ENCODE measurements around the gene AKAP6. TPM values are rescaled to one million over a fixed set of nuclear protein-coding genes. Genes with fewer than 3 reads are reported as not detected.

The AKAP6 gene
- total RNA-seq, 1 experiment from 2014 or later: 1.1 TPM

GRCh38 chr14:32453857-32454810 is 125.0 kb downstream of the AKAP6 start:
- no peak overlapping the region for H3K4me3 Mint-ChIP-seq
- Histone ChIP-seq H3K9me3 (ENCODE audit: control insufficient read depth, low read depth, low read length) (no peaks in the 10 kb centered on the region), H3K23me2 (ENCODE audit: insufficient read length, low read depth, low read length, poor library complexity, severe bottlenecking) (no peaks in the 10 kb centered on the region), H3K4me1 (ENCODE audit: insufficient read depth, low read length) (no peaks in the 10 kb centered on the region), H2BK5ac (ENCODE audit: insufficient read length, low read length) (no peak overlapping the region), H2BK120ac (ENCODE audit: low read depth, low read length, poor library complexity, severe bottlenecking) (no peak overlapping the region), H3K4ac (ENCODE audit: low read depth, low read length) (no peak overlapping the region), H2AFZ (ENCODE audit: low read length) (no peak overlapping the region), H4K91ac (ENCODE audit: insufficient read length, low read depth, low read length) (no peak overlapping the region), H3T11ph (ENCODE audit: low read length) (no peak overlapping the region), H2BK15ac (ENCODE audit: low read depth, low read length) (no peak overlapping the region), H3K56ac (ENCODE audit: insufficient read length, low read depth, low read length) (no peak overlapping the region), H2BK12ac (ENCODE audit: insufficient read length, low read depth, low read length) (no peak overlapping the region), H2BK20ac (ENCODE audit: low read depth, low read length, poor library complexity, severe bottlenecking) (no peak overlapping the region), H3K79me1 (ENCODE audit: insufficient read depth, low read depth, low read length, poor library complexity, severe bottlenecking) (no peaks in the 10 kb centered on the region), H3K27ac (ENCODE audit: insufficient read length, low read depth, low read length) (no peak overlapping the region), H4K5ac (ENCODE audit: insufficient read length, low read depth, low read length) (no peak overlapping the region), H2AK5ac (ENCODE audit: insufficient read length, low read length) (no peak overlapping the region), H3K79me2 (ENCODE audit: insufficient read depth, low read length) (no peaks in the 10 kb centered on the region), H3K4me2 (ENCODE audit: insufficient read depth, insufficient read length, low read length) (no peak overlapping the region), H4K20me1 (ENCODE audit: control insufficient read depth, insufficient read depth, insufficient read length) (no peaks in the 10 kb centered on the region), H4K8ac (replicated peaks; ENCODE audit: insufficient read length, low read depth, low read length) (no peak overlapping the region), H3K9ac (ENCODE audit: extremely low read depth, insufficient read length, low read length) (no peak overlapping the region), H3K14ac (ENCODE audit: insufficient read depth, low read length) (no peak overlapping the region), H3K18ac (ENCODE audit: insufficient read length, low read depth, low read length) (no peak overlapping the region), H3K23ac (ENCODE audit: insufficient read length, low read depth, low read length) (no peak overlapping the region), H3K27me3 (ENCODE audit: insufficient read depth, low read length) (no peaks in the 10 kb centered on the region)
- TF ChIP-seq CTCF (conservative IDR thresholded peaks at IDR 0.05): no peak
- H3K9me3 Mint-ChIP-seq: no peaks in the 10 kb centered on the region
- DNase-seq: no peak
- H3K36me3 Mint-ChIP-seq (ENCODE audit: insufficient read depth in 1 of 3, low read depth in 3 of 3): no peaks in the 10 kb centered on the region
- no CpG with 5 or more reads among the region's 9 CpGs for WGBS (ENCODE audit: extremely low coverage, insufficient read length, low lambda C conversion rate)
- no peak overlapping the region for H3K27ac Mint-ChIP-seq
- H3K4me1 Mint-ChIP-seq: peaks cover 4% of the 10 kb centered on the region in 2 experiments
- H3K27me3 Mint-ChIP-seq (ENCODE audit: low read depth): no peaks in the 10 kb centered on the region

Measured in H9 (cell line).